HUES48 (cell line): ENCODE measurements around the gene CMTM8.

Experiments
- H3K27ac ChIP-seq: one replicate; pipeline ENCODE4 v1.7.0; 2013; ENCODE audit warnings: low read depth, low read length, inconsistent platforms
- H3K27me3 ChIP-seq: 2 replicates; pipeline ENCODE4 v1.6.1; 2013; ENCODE audit warnings: mild to moderate bottlenecking, low read length; ENCODE audit not compliant: control insufficient read depth, insufficient read depth
- H3K36me3 ChIP-seq: 2 replicates; pipeline ENCODE4 v1.6.1; 2013; ENCODE audit warnings: low read length; ENCODE audit not compliant: control insufficient read depth, insufficient read depth
- H3K4me1 ChIP-seq: 2 replicates; pipeline ENCODE4 v1.6.1; 2013; ENCODE audit warnings: mild to moderate bottlenecking, low read length; ENCODE audit not compliant: control insufficient read depth, insufficient read depth
- H3K4me3 ChIP-seq: 2 replicates; pipeline ENCODE4 v1.5.1; 2013; ENCODE audit warnings: mild to moderate bottlenecking, low read depth, low read length
- H3K9ac ChIP-seq: 2 replicates; pipeline ENCODE4 v1.6.1; 2013; ENCODE audit warnings: mild to moderate bottlenecking, low read depth, low read length, moderate library complexity
- H3K9me3 ChIP-seq: 2 replicates; pipeline ENCODE4 v1.6.1; 2013; ENCODE audit warnings: low read length; ENCODE audit not compliant: control insufficient read depth, insufficient read depth

CMTM8 gene

DNA sequence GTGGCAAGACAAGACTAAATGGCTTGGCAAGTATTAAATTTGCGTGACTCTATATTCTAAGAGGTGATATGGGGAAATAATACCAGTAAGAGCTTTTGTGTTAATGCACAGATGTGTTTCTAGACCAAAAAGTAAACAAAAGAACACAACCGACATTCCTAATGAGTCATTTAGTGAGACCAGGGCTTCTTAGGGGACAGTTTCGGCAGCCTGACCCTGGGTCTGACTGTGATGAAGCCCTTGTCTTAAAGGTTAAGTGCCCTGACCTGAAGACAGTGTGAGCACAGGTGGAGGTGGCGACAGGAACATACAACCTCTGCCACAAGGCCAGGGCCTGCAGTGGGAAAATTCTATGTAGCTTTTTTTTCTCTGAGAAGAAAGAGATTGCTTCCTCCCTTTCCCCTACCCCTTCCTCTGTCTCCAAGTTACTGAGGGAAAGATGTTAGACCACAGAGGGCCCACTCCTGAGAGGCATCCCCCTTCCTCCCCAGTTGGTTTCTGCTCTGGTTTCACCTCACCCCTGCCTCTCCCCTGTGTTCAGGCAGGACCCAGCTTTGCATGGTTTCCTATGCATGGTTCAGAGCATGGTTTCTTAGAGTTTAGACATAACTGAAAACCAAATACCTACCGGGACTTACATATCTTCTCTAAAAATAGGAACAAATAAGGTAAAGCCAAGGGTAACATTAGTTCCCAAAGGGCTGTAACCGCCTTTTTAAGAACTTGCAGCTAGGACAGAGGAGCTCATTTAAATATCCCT, 128.3 kb downstream of the CMTM8 start:
- H3K4me3 ChIP-seq = no peak overlapping the region
- H3K27me3 ChIP-seq = no peaks in the 10 kb centered on the region
- H3K9ac ChIP-seq = no peak overlapping the region
- H3K9me3 ChIP-seq = no peaks in the 10 kb centered on the region
- H3K27ac ChIP-seq = no peak overlapping the region
- H3K4me1 ChIP-seq = peaks cover 12% of the 10 kb centered on the region
- no peaks in the 10 kb centered on the region for H3K36me3 ChIP-seq

DNA sequence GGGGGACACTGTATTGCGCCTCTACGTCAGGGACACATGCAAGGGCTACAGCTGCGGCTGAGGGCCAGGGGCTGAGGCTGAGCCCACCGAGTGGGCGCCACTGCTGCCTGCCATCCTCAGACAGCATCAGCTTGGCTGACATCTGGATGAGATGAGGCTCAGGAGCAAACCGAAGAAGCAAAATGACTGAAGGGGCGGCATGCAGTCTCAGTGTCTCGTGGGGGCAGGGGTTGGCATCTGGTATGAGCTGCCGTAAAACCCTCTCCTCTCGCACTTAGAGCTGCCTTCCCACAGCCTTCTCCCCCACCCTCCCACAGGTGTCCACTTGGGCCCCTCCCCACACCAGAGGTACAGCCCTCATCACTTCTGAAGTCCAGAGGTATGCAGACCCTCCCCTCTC, 129.0 kb downstream of the CMTM8 start:
- no peak overlapping the region for H3K4me3 ChIP-seq
- H3K9ac ChIP-seq = no peak overlapping the region
- no peak overlapping the region for H3K27ac ChIP-seq
- peaks cover 12% of the 10 kb centered on the region for H3K4me1 ChIP-seq
- no peaks in the 10 kb centered on the region for H3K36me3 ChIP-seq
- no peaks in the 10 kb centered on the region for H3K27me3 ChIP-seq
- H3K9me3 ChIP-seq = no peaks in the 10 kb centered on the region

GRCh38 chr3:32371461-32372212, 133.2 kb downstream of the CMTM8 start:
- Histone ChIP-seq H3K4me1 (peaks cover 11% of the 10 kb centered on the region), H3K36me3 (no peaks in the 10 kb centered on the region), H3K4me3 (no peak overlapping the region), H3K27ac (no peak overlapping the region), H3K9me3 (no peaks in the 10 kb centered on the region), H3K27me3 (no peaks in the 10 kb centered on the region), H3K9ac (no peak overlapping the region)

DNA sequence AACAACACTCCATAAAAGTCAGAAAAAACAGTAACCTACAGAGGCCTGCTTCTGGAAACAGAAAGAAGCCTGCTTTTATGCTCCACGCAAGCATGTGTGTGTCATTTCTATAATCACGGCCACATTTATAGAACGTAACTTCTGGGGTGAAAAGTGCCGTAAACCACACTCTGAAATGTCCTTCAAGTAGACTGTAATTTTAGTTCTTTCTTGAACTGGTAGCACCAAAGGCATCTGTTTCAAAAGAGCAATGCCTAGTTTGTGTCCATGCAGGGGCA, 133.7 kb downstream of the CMTM8 start:
- H3K27ac ChIP-seq = no peak overlapping the region
- no peak overlapping the region for H3K9ac ChIP-seq
- H3K4me3 ChIP-seq = no peak overlapping the region
- no peaks in the 10 kb centered on the region for H3K36me3 ChIP-seq
- no peaks in the 10 kb centered on the region for H3K9me3 ChIP-seq
- no peaks in the 10 kb centered on the region for H3K27me3 ChIP-seq
- peaks cover 6% of the 10 kb centered on the region for H3K4me1 ChIP-seq

GRCh38 chr3:32373276-32373675, 134.8 kb downstream of the CMTM8 start:
- H3K36me3 ChIP-seq = no peaks in the 10 kb centered on the region
- H3K27ac ChIP-seq = no peak overlapping the region
- H3K9ac ChIP-seq = no peak overlapping the region
- H3K9me3 ChIP-seq = no peaks in the 10 kb centered on the region
- H3K27me3 ChIP-seq = no peaks in the 10 kb centered on the region
- H3K4me3 ChIP-seq = no peak overlapping the region
- no peaks in the 10 kb centered on the region for H3K4me1 ChIP-seq

DNA sequence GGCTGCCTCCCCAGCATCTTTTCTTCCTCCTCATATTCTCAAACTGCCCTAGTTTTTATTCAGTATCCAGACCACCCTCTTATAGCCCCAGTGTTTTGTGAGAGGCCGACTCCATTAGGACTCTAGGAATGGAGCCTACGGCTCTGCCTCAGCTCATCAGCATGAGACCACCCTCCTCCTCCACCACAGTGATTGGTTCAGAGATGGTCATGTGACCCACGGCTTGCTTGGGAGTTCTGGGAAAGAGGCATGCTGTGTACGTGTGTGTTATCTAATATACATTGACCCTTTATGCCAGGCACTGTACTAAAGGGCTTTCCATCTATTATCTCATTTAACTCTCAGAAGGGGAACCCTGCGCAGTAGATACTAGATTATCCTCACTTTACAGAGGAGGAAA, 135.4 kb downstream of the CMTM8 start:
- Histone ChIP-seq H3K36me3 (no peaks in the 10 kb centered on the region), H3K9ac (no peak overlapping the region), H3K4me1 (no peaks in the 10 kb centered on the region), H3K27me3 (no peaks in the 10 kb centered on the region), H3K27ac (no peak overlapping the region), H3K4me3 (no peak overlapping the region), H3K9me3 (no peaks in the 10 kb centered on the region)

GRCh38 chr3:32374788-32375595, 136.5 kb downstream of the CMTM8 start:
- H3K27ac ChIP-seq = no peak overlapping the region
- H3K27me3 ChIP-seq = no peaks in the 10 kb centered on the region
- no peaks in the 10 kb centered on the region for H3K9me3 ChIP-seq
- H3K4me3 ChIP-seq = no peak overlapping the region
- 0 out of 2 replicates have a peak, but pooled peaks cover under 1% of the 10 kb centered on the region for H3K4me1 ChIP-seq
- no peaks in the 10 kb centered on the region for H3K36me3 ChIP-seq
- H3K9ac ChIP-seq = no peak overlapping the region

DNA sequence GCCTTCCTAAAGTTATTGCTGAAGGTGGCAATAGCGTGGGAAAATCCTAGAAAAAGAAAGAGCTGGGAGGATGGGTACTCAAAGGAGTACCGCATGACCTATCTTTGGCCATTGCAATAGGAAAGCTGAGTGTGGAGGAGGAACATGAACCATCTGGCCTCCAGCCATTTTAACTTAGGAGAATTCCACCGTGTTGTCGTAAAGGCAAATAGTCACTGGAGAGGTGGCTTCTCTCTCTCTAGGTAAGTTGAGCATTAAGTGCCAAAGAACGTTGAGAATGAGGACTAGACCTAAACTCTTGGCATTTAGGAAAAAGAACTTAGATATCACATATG, 137.1 kb downstream of the CMTM8 start:
- Histone ChIP-seq H3K9me3 (no peaks in the 10 kb centered on the region), H3K36me3 (no peaks in the 10 kb centered on the region), H3K27ac (no peak overlapping the region)

DNA sequence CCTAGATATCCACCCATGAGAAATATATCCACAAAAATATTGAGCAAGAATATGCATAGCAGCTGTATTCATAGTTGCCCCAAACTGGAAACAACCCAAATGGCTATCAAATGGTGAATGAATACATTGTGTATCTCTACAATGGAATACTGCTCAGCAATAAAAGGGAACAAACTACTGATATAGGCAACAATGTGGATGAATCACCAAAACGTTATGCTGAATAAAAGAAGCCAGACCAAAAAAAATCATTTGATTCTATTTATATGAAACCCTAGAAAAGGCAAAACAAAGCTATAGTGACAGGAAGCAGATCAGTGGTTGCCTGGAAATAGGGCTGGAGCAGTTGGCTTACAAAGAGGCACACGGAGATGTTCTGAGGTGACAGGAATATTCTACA, 137.6 kb downstream of the CMTM8 start:
- no peaks in the 10 kb centered on the region for H3K36me3 ChIP-seq
- no peaks in the 10 kb centered on the region for H3K27me3 ChIP-seq
- no peak overlapping the region for H3K9ac ChIP-seq
- no peak overlapping the region for H3K27ac ChIP-seq
- 0 out of 2 replicates have a peak, but pooled peaks cover 4% of the 10 kb centered on the region for H3K4me1 ChIP-seq
- no peaks in the 10 kb centered on the region for H3K9me3 ChIP-seq
- H3K4me3 ChIP-seq = no peak overlapping the region

More for the DNA sequence above, 137.1 kb downstream of the CMTM8 start:
- Histone ChIP-seq H3K9ac (no peak overlapping the region), H3K4me3 (no peak overlapping the region), H3K27me3 (no peaks in the 10 kb centered on the region), H3K4me1 (0 out of 2 replicates have a peak, but pooled peaks cover 4% of the 10 kb centered on the region)

- Histone ChIP-seq H3K36me3 (no peaks in the 10 kb centered on the region), H3K27ac (no peak overlapping the region), H3K9me3 (no peaks in the 10 kb centered on the region), H3K4me3 (no peak overlapping the region), H3K27me3 (no peaks in the 10 kb centered on the region), H3K4me1 (0 out of 2 replicates have a peak, but pooled peaks cover 4% of the 10 kb centered on the region), H3K9ac (no peak overlapping the region)
Observed at GRCh38 chr3:32379831-32380500, 141.5 kb downstream of the CMTM8 start.
